Measurements from ENCODE around the gene ATR.

- TF ChIP-seq EZH2 (IDR thresholded peaks at IDR 0.05; ENCODE audit: borderline replicate concordance, insufficient read depth, low read length, poor library complexity, severe bottlenecking) = no peak
- no peak for TF ChIP-seq RAD21 (conservative IDR thresholded peaks at IDR 0.05)
- TF ChIP-seq POLR2AphosphoS5 (IDR thresholded peaks at IDR 0.05) = no peak
- no peak for TF ChIP-seq CTCF (IDR thresholded peaks at IDR 0.05; ENCODE audit: poor library complexity, severe bottlenecking)
Observed at GRCh38 chr3:142625153-142625440, 46.6 kb upstream of the ATR start.

Data from neural cell (in vitro differentiated cells).